PC-3 (cell line): Measurements from ENCODE around the gene THAP6.

ENCODE experiments used
- EZH2 ChIP-seq: fragments of 300-600 bp; sonication (generic); IDR thresholded peaks from one replicate; pipeline ENCODE4 v1.6.1; 2017; ENCODE audit warnings: antibody characterized with exemption, mild to moderate bottlenecking, low read length; ENCODE audit not compliant: unreplicated experiment
- EZH2phosphoT487 ChIP-seq: fragments of 300-600 bp; sonication (generic); IDR thresholded peaks from 2 replicates; pipeline ENCODE4 v1.6.1; 2018; ENCODE audit warnings: mild to moderate bottlenecking, antibody characterized with exemption, low read length, borderline replicate concordance
- TF ChIP-seq, protein P1 (sequence below): fragments of 300-600 bp; sonication (generic); conservative IDR thresholded peaks from 2 replicates; pipeline ENCODE4 v1.5.1; 2017; ENCODE audit warnings: antibody characterized with exemption, low read depth, mild to moderate bottlenecking, low read length

DNA sequence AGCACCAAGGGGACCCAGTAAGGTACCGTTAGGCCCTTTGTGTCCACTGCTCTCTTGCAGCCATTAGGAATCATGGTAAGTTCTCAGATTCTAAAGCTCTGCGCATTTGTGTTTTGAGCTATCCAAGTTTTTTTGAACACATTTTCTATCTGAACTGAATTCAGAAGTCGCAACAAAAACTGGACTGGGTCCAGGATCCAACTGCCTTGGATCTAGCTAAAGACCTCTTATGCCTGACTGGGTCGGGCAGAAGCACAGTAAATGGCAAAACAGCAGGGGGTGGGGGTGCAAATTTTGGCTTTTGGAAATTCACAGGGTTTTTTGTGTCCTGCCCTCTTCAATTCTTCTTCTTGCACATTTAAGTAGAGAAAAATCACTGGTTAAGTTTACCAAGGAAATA lies 30.1 kb upstream of the THAP6 start:
- TF ChIP-seq, protein P1, sequence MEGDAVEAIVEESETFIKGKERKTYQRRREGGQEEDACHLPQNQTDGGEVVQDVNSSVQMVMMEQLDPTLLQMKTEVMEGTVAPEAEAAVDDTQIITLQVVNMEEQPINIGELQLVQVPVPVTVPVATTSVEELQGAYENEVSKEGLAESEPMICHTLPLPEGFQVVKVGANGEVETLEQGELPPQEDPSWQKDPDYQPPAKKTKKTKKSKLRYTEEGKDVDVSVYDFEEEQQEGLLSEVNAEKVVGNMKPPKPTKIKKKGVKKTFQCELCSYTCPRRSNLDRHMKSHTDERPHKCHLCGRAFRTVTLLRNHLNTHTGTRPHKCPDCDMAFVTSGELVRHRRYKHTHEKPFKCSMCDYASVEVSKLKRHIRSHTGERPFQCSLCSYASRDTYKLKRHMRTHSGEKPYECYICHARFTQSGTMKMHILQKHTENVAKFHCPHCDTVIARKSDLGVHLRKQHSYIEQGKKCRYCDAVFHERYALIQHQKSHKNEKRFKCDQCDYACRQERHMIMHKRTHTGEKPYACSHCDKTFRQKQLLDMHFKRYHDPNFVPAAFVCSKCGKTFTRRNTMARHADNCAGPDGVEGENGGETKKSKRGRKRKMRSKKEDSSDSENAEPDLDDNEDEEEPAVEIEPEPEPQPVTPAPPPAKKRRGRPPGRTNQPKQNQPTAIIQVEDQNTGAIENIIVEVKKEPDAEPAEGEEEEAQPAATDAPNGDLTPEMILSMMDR, result no peak
- TF ChIP-seq EZH2, result no peak
- no peak for TF ChIP-seq EZH2phosphoT487
